Loucy (cell line): Measurements from ENCODE around the gene NEXN.

ENCODE experiments used
- H2AFZ ChIP-seq: fragments of 200-600 bp; sonication (generic); 2 replicates; pipeline ENCODE4 v1.6.0; 2016; ENCODE audit warnings: antibody characterized with exemption, mild to moderate bottlenecking, low read length, moderate library complexity
- H3F3A ChIP-seq: fragments of 200-600 bp; 2 replicates; pipeline ENCODE4 v1.6.0; 2016; ENCODE audit warnings: antibody characterized with exemption, low read depth, mild to moderate bottlenecking
- H3K27me3 ChIP-seq: fragments of 200-600 bp; sonication (generic); 2 replicates; pipeline ENCODE4 v1.6.1; 2014; ENCODE audit warnings: low read length, mild to moderate bottlenecking; ENCODE audit not compliant: insufficient read depth, poor library complexity, severe bottlenecking
- H3K36me3 ChIP-seq: fragments of 200-600 bp; sonication (generic); 2 replicates; pipeline ENCODE4 v1.6.1; 2016; ENCODE audit warnings: low read length; ENCODE audit not compliant: insufficient read depth
- H3K4me1 ChIP-seq: fragments of 200-600 bp; sonication (generic); 2 replicates; pipeline ENCODE4 v1.5.1; 2014; ENCODE audit warnings: low read length, mild to moderate bottlenecking; ENCODE audit not compliant: insufficient read depth, poor library complexity, severe bottlenecking
- H3K4me2 ChIP-seq: fragments of 200-600 bp; sonication (generic); 2 replicates; pipeline ENCODE4 v1.6.0; 2014; ENCODE audit warnings: antibody characterized with exemption, low read length, low read depth, mild to moderate bottlenecking; ENCODE audit not compliant: poor library complexity, severe bottlenecking
- H3K4me3 ChIP-seq: fragments of 200-600 bp; sonication (generic); 2 replicates; pipeline ENCODE4 v1.5.1; 2014; ENCODE audit warnings: low read length, mild to moderate bottlenecking, mixed read lengths; ENCODE audit not compliant: poor library complexity, severe bottlenecking
- H3K79me2 ChIP-seq: fragments of 200-600 bp; sonication (generic); 2 replicates; pipeline ENCODE4 v1.6.1; 2014; ENCODE audit warnings: low read length; ENCODE audit not compliant: insufficient read depth
- H3K9ac ChIP-seq: fragments of 200-600 bp; sonication (generic); 2 replicates; pipeline ENCODE4 v1.6.0; 2014; ENCODE audit warnings: mild to moderate bottlenecking, low read depth, low read length, moderate library complexity; ENCODE audit not compliant: poor library complexity, severe bottlenecking
- H3K9me2 ChIP-seq: fragments of 200-600 bp; sonication (generic); replicated peaks from 2 replicates; pipeline ENCODE4 v1.6.1; 2016; ENCODE audit warnings: low read depth, low read length, mixed read lengths
- H3K9me3 ChIP-seq: fragments of 200-600 bp; sonication (generic); 2 replicates; pipeline ENCODE4 v1.6.1; 2014; ENCODE audit warnings: mild to moderate bottlenecking, antibody characterized with exemption, low read length, low read depth; ENCODE audit not compliant: insufficient read depth
- H4K20me1 ChIP-seq: fragments of 200-600 bp; sonication (generic); 2 replicates; pipeline ENCODE4 v1.6.0; 2014; ENCODE audit warnings: antibody characterized with exemption, low read length, mild to moderate bottlenecking; ENCODE audit not compliant: insufficient read depth, poor library complexity, severe bottlenecking
- EZH2phosphoT487 ChIP-seq: fragments of 200-600 bp; IDR thresholded peaks from 2 replicates; pipeline ENCODE4 v1.6.1; 2018; ENCODE audit warnings: antibody characterized with exemption, mild to moderate bottlenecking, moderate library complexity, borderline replicate concordance
- TF ChIP-seq, protein P1 (sequence below): fragments of 200-600 bp; sonication (generic); conservative IDR thresholded peaks from 2 replicates; pipeline ENCODE4 v1.5.1; 2014; ENCODE audit warnings: mild to moderate bottlenecking, antibody characterized with exemption, low read length

The NEXN gene

DNA sequence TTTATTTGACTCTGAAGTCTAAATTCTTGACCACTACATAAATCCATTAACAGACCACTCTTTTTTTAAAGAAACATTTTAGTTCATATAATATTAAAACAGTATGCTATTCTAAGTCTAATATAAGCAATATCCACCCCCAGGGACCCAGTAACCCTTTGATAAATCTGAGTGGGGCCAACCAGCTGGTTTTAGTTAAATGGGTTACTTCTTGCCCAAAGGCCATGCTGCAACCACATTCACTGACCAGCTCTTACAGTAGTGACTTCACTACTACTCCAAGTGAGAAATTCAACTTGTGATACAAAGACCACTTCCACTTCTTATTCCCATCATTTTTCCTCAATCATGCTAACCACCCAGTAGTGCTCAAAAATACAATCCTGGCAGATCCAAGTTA, 70.0 kb downstream of the NEXN start:
- Histone ChIP-seq H3F3A (no peaks in the 10 kb centered on the region), H3K4me1 (no peaks in the 10 kb centered on the region), H3K9me2 (no peaks in the 10 kb centered on the region), H3K4me2 (no peak overlapping the region), H3K27me3 (no peaks in the 10 kb centered on the region), H2AFZ (no peak overlapping the region), H3K9me3 (no peaks in the 10 kb centered on the region), H3K9ac (no peak overlapping the region), H3K4me3 (no peak overlapping the region), H4K20me1 (peaks cover 79% of the 10 kb centered on the region), H3K79me2 (peaks cover 40% of the 10 kb centered on the region), H3K36me3 (peaks cover 100% of the 10 kb centered on the region)
- TF ChIP-seq, protein P1, sequence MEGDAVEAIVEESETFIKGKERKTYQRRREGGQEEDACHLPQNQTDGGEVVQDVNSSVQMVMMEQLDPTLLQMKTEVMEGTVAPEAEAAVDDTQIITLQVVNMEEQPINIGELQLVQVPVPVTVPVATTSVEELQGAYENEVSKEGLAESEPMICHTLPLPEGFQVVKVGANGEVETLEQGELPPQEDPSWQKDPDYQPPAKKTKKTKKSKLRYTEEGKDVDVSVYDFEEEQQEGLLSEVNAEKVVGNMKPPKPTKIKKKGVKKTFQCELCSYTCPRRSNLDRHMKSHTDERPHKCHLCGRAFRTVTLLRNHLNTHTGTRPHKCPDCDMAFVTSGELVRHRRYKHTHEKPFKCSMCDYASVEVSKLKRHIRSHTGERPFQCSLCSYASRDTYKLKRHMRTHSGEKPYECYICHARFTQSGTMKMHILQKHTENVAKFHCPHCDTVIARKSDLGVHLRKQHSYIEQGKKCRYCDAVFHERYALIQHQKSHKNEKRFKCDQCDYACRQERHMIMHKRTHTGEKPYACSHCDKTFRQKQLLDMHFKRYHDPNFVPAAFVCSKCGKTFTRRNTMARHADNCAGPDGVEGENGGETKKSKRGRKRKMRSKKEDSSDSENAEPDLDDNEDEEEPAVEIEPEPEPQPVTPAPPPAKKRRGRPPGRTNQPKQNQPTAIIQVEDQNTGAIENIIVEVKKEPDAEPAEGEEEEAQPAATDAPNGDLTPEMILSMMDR: no peak
- TF ChIP-seq EZH2phosphoT487: no peak

DNA sequence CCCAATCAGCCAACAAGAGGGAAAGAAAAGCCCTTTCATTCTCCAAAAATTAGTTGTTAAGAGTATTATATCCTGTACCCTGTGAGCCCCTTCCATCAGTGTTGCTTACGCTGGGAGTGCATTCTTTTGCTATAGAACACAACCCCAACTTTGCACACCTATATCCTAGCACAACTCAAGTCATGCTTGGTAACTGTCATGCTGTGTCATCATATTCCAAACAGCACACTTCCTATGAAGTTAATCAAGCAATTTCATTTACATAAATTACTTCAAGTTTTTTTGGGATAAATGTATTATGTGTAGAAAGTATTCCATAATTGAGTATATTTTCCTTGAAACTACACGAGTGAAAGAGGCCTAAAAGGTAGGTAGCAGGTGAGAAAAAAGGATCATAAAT, 70.4 kb downstream of the NEXN start:
- Histone ChIP-seq H3K9me2 (no peaks in the 10 kb centered on the region), H3K27me3 (no peaks in the 10 kb centered on the region), H3K9me3 (no peaks in the 10 kb centered on the region), H3K4me1 (no peaks in the 10 kb centered on the region), H3K36me3 (peaks cover 100% of the 10 kb centered on the region), H3K4me2 (no peak overlapping the region), H3K4me3 (no peak overlapping the region), H3K79me2 (peaks cover 38% of the 10 kb centered on the region), H2AFZ (no peak overlapping the region), H4K20me1 (peaks cover 75% of the 10 kb centered on the region), H3F3A (no peaks in the 10 kb centered on the region), H3K9ac (no peak overlapping the region)
- TF ChIP-seq EZH2phosphoT487: no peak
- TF ChIP-seq, protein P1: no peak

DNA sequence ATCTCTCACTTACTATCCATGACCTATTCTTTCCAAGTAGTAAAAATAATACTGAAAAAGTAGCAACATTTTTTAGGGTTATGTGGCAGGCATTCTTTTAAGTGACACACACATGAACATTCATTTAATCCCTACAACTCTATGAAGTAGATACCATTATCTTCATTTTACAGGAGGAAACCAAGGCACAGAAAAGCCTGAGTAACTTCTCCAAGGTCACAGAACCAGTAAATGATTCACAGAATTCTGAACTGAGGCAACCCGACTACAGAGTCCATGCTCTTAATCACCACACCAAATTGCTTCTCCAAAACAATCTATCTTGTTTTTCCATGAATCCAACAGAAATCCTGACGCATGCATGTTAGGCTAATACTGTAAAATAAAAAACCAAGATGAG, 73.0 kb downstream of the NEXN start:
- H3K27me3 ChIP-seq: no peaks in the 10 kb centered on the region
- H4K20me1 ChIP-seq: peaks cover 86% of the 10 kb centered on the region
- no peaks in the 10 kb centered on the region for H3K4me1 ChIP-seq
- no peak overlapping the region for H3K9ac ChIP-seq
- no peak for TF ChIP-seq EZH2phosphoT487
- TF ChIP-seq, protein P1: no peak
- no peak overlapping the region for H2AFZ ChIP-seq
- no peaks in the 10 kb centered on the region for H3K9me3 ChIP-seq
- H3K4me2 ChIP-seq: no peak overlapping the region
- H3K9me2 ChIP-seq: no peaks in the 10 kb centered on the region
- H3F3A ChIP-seq: no peaks in the 10 kb centered on the region
- peaks cover 100% of the 10 kb centered on the region for H3K36me3 ChIP-seq
- no peak overlapping the region for H3K4me3 ChIP-seq
- peaks cover 43% of the 10 kb centered on the region for H3K79me2 ChIP-seq
